Posterior vena cava (tissue), 2 donors: ENCODE data around the gene STYX. TPM values are rescaled to one million over a fixed set of nuclear protein-coding genes. Genes with fewer than 3 reads are reported as not detected.

Experiments used
- DNase-seq: peaks from one replicate; pipeline ENCODE4 v3.0.0-alpha.2; 2020; ENCODE audit warnings: low spot score
- intact Hi-C, 2 donors: fragments of 100-400 bp; cut with DNase I; formaldehyde crosslinking; loops; one replicate each; pipeline versions ENCODE4 v1.14.1 to v1.14.2; 2022 to 2023
- total RNA-seq, 2 donors: library from RNA; stranded (reverse); fragmentation: NEBNext Ultra II Directional; extraction: Animal tissue kit (Norgen Biotek cat#: 25700); gene quantifications; one replicate each; pipeline ENCODE4 v1.2.1, GENCODE V29; 2021
- donor health status: DM: yes; HTN: yes; CAD: no.
- donor health status: DM: yes; HTN: yes; CAD: no.

The STYX gene
- total RNA-seq, 2 donors from 2014 or later = 15.1 to 18.7 TPM

- intact Hi-C loops = no loop called here
These were observed 48.7 kb downstream of the STYX start for GRCh38 chr14:52778702-52779101.

GRCh38 chr14:52780893-52781292 is 50.9 kb downstream of the STYX start:
- DNase-seq = no peak
- intact Hi-C loops = loop anchor here in 1 of 2 donors (10.0 kb wide), 1 partner anchor 46 kb away; the partner anchor contains the start of gene STYX

More at GRCh38 chr14:52778702-52779101, 48.7 kb downstream of the STYX start:
- no peak for DNase-seq

- no peak for DNase-seq
- intact Hi-C loops = loop anchor here in 1 of 2 donors (10.0 kb wide), 1 partner anchor 47 kb away; the partner anchor contains the start of gene STYX
These were observed 51.7 kb downstream of the STYX start for GRCh38 chr14:52781629-52782028.

GRCh38 chr14:52783206-52783605 is 53.2 kb downstream of the STYX start:
- intact Hi-C loops = loop anchor here in 1 of 2 donors (10.0 kb wide), 1 partner anchor 48 kb away; the partner anchor contains the start of gene STYX
- no peak for DNase-seq

GRCh38 chr14:52786887-52787286 is 56.9 kb downstream of the STYX start:
- DNase-seq = no peak
- intact Hi-C loops = loop anchor here in 1 of 2 donors (10.0 kb wide), 1 partner anchor 52 kb away; the partner anchor contains the start of gene STYX

- intact Hi-C loops = loop anchor here in 1 of 2 donors (10.0 kb wide), 1 partner anchor 54 kb away; the partner anchor contains the start of gene STYX
- no peak for DNase-seq
These were observed 59.2 kb downstream of the STYX start for GRCh38 chr14:52789118-52789517.

- intact Hi-C loops = no loop called here
- no peak for DNase-seq
These were observed 60.2 kb downstream of the STYX start for GRCh38 chr14:52790011-52790755.

- DNase-seq = no peak
- intact Hi-C loops = no loop called here
These were observed 60.8 kb downstream of the STYX start for GRCh38 chr14:52790756-52791222.

GRCh38 chr14:52791223-52792096 is 61.5 kb downstream of the STYX start, which contains the start of gene GNPNAT1:
TSS of gene GNPNAT1 (minus strand) at chr14:52791607. CDS start at chr14:52784650, 6,957 bp downstream.
- DNase-seq = peak; percentile 96
- intact Hi-C loops = no loop called here

GRCh38 chr14:52792097-52792415 is 62.1 kb downstream of the STYX start:
- intact Hi-C loops = no loop called here
- no peak for DNase-seq

GRCh38 chr14:52793061-52793460 is 63.1 kb downstream of the STYX start:
- intact Hi-C loops = no loop called here
- no peak for DNase-seq

- intact Hi-C loops = no loop called here
- DNase-seq = no peak
These were observed 67.7 kb downstream of the STYX start for GRCh38 chr14:52797653-52798052.

GRCh38 chr14:52798826-52799225 is 68.9 kb downstream of the STYX start:
- intact Hi-C loops = no loop called here
- DNase-seq = no peak

- DNase-seq = no peak
- intact Hi-C loops = no loop called here
These were observed 71.2 kb downstream of the STYX start for GRCh38 chr14:52801014-52801712.

- intact Hi-C loops = no loop called here
These were observed 72.6 kb downstream of the STYX start for GRCh38 chr14:52802597-52802996.

GRCh38 chr14:52806115-52806514 is 76.1 kb downstream of the STYX start:
- intact Hi-C loops = no loop called here
- no peak for DNase-seq

More at GRCh38 chr14:52802597-52802996, 72.6 kb downstream of the STYX start:
- no peak for DNase-seq

- DNase-seq = no peak
- intact Hi-C loops = no loop called here
These were observed 78.1 kb downstream of the STYX start for GRCh38 chr14:52808101-52808500.

GRCh38 chr14:52821805-52822250 is 91.9 kb downstream of the STYX start:
- DNase-seq = no peak
- intact Hi-C loops = no loop called here

- intact Hi-C loops = no loop called here
These were observed 94.5 kb downstream of the STYX start for GRCh38 chr14:52824462-52824861.

More at GRCh38 chr14:52824462-52824861, 94.5 kb downstream of the STYX start:
- DNase-seq = no peak
